WTC11 (cell line): ENCODE data around the gene KCNQ2. TPM values are rescaled to one million over a fixed set of nuclear protein-coding genes. Genes with fewer than 3 reads are reported as not detected.

Experiments used
- ATAC-seq: fragments of 200-7000 bp; cut with Tn5 transposase; 2 replicates; pipeline ENCODE4 v1.10.0; 2021; ENCODE audit warnings: mild to moderate bottlenecking, moderate library complexity
- CTCF ChIA-PET: fragments of 300-600 bp; sonication (Branson Sonifier 250); formaldehyde crosslinking; loops from one replicate; lab custom pipeline; 2021; ENCODE audit warnings: antibody characterized with exemption; lab: Charles Lee
- POLR2A ChIA-PET: fragments of 350-600 bp; sonication (Branson Sonifier 250); formaldehyde crosslinking; loops from one replicate; lab custom pipeline; 2021; ENCODE audit warnings: antibody characterized with exemption; lab: Charles Lee
- DNase-seq: peaks from one replicate; pipeline ENCODE4 v3.0.0; 2021; ENCODE audit warnings: low spot score
- H3K27ac Mint-ChIP-seq: 2 replicates; pipeline ENCODE4 v1.8.0; 2021; ENCODE audit warnings: mixed read lengths
- H3K27me3 Mint-ChIP-seq: 2 replicates; pipeline ENCODE4 v1.8.0; 2021; ENCODE audit warnings: low read depth, mild to moderate bottlenecking, moderate library complexity, mixed read lengths
- H3K36me3 Mint-ChIP-seq: 2 replicates; pipeline ENCODE4 v1.8.0; 2021; ENCODE audit warnings: mixed read lengths
- H3K4me1 Mint-ChIP-seq: 2 replicates; pipeline ENCODE4 v1.8.0; 2022; ENCODE audit warnings: mixed read lengths
- H3K4me3 Mint-ChIP-seq: 2 replicates; pipeline ENCODE4 v1.8.0; 2021; ENCODE audit warnings: mild to moderate bottlenecking, moderate library complexity, mixed read lengths
- H3K9me3 Mint-ChIP-seq: 2 replicates; pipeline ENCODE4 v1.8.0; 2021; ENCODE audit warnings: mixed read lengths
- IRF2 ChIP-seq: sonication (generic); formaldehyde crosslinking; IDR thresholded peaks from 2 replicates; pipeline ENCODE4 v1.8.0; 2022; ENCODE audit warnings: low read depth, missing genetic modification reagents, borderline replicate concordance
- PRRX2 ChIP-seq: fragments of 250-450 bp; sonication (Bioruptor Pico); IDR thresholded peaks from 2 replicates; pipeline ENCODE4 v1.8.0; 2021; ENCODE audit warnings: mild to moderate bottlenecking
- SMAD3 ChIP-seq: sonication (generic); formaldehyde crosslinking; IDR thresholded peaks from 2 replicates; pipeline ENCODE4 v1.8.0; 2022; ENCODE audit warnings: missing genetic modification reagents, mild to moderate bottlenecking, borderline replicate concordance
- ZNF317 ChIP-seq: sonication (generic); formaldehyde crosslinking; IDR thresholded peaks from 2 replicates; pipeline ENCODE4 v1.8.1; 2023; ENCODE audit warnings: low read depth, mild to moderate bottlenecking, moderate library complexity, missing genetic modification reagents, borderline replicate concordance
- ZNF396 ChIP-seq: fragments of 250-450 bp; sonication (Bioruptor Pico); IDR thresholded peaks from 2 replicates; pipeline ENCODE4 v1.8.0; 2021; ENCODE audit warnings: mild to moderate bottlenecking, moderate library complexity, borderline replicate concordance
- total RNA-seq: library from RNA; stranded (reverse); gene quantifications from 3 replicates; pipeline ENCODE4 v1.2.3, GENCODE V29; 2021
- TF ChIP-seq, protein P1 (sequence below): sonication (generic); formaldehyde crosslinking; IDR thresholded peaks from 2 replicates; pipeline ENCODE4 v1.8.0; 2023; ENCODE audit warnings: mild to moderate bottlenecking, missing genetic modification reagents
- TF ChIP-seq, protein P2 (sequence below): sonication (generic); formaldehyde crosslinking; IDR thresholded peaks from 2 replicates; pipeline ENCODE4 v1.8.1; 2023; ENCODE audit warnings: mild to moderate bottlenecking, missing genetic modification reagents, borderline replicate concordance
- TF ChIP-seq, protein P3 (sequence below): sonication (generic); formaldehyde crosslinking; IDR thresholded peaks from 2 replicates; pipeline ENCODE4 v1.8.1; 2023; ENCODE audit warnings: mild to moderate bottlenecking, missing genetic modification reagents
- TF ChIP-seq, protein P4 (sequence below): fragments of 250-450 bp; sonication (Bioruptor Pico); IDR thresholded peaks from 2 replicates; pipeline ENCODE4 v2.1.2; 2022; ENCODE audit warnings: mild to moderate bottlenecking, moderate library complexity
- TF ChIP-seq, protein P5 (sequence below): sonication (generic); formaldehyde crosslinking; IDR thresholded peaks from 2 replicates; pipeline ENCODE4 v1.8.1; 2022; ENCODE audit warnings: low read depth, missing genetic modification reagents, borderline replicate concordance

KCNQ2 gene
- total RNA-seq, 1 experiment from 2014 or later = 99.8 TPM

DNA sequence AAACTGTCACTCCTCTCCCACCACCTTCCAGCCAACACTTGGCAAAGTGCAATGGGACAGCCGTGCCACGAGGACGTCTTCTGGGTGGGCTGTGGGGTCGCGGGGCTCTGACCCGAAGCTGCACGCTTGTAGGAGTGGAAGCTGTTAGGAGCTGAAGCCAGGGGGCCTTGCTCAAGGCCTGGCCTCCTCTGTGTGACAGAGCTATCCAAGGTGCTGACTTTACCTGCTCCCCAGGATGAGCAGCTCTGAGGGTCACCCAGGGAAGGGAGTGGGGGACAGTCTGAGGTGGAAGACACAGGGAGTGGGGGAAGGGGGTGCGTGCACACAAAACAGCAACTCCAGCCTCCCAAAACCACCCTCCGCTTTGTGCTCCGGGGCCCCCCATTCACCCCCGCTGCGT lies 93.8 kb downstream of the KCNQ2 start (continued):
- TF ChIP-seq ZNF396 (CRISPR knock-in tag) (no peak), PRRX2 (CRISPR knock-in tag) (no peak), ZNF317 (CRISPR knock-in tag) (0 out of 2 replicates have a peak, but pooled peaks have one; percentile 25), SMAD3 (peak; percentile 56; the same call in 1 of the 2 replicates)
- TF ChIP-seq, protein P1, sequence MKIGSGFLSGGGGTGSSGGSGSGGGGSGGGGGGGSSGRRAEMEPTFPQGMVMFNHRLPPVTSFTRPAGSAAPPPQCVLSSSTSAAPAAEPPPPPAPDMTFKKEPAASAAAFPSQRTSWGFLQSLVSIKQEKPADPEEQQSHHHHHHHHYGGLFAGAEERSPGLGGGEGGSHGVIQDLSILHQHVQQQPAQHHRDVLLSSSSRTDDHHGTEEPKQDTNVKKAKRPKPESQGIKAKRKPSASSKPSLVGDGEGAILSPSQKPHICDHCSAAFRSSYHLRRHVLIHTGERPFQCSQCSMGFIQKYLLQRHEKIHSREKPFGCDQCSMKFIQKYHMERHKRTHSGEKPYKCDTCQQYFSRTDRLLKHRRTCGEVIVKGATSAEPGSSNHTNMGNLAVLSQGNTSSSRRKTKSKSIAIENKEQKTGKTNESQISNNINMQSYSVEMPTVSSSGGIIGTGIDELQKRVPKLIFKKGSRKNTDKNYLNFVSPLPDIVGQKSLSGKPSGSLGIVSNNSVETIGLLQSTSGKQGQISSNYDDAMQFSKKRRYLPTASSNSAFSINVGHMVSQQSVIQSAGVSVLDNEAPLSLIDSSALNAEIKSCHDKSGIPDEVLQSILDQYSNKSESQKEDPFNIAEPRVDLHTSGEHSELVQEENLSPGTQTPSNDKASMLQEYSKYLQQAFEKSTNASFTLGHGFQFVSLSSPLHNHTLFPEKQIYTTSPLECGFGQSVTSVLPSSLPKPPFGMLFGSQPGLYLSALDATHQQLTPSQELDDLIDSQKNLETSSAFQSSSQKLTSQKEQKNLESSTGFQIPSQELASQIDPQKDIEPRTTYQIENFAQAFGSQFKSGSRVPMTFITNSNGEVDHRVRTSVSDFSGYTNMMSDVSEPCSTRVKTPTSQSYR = no peak

DNA sequence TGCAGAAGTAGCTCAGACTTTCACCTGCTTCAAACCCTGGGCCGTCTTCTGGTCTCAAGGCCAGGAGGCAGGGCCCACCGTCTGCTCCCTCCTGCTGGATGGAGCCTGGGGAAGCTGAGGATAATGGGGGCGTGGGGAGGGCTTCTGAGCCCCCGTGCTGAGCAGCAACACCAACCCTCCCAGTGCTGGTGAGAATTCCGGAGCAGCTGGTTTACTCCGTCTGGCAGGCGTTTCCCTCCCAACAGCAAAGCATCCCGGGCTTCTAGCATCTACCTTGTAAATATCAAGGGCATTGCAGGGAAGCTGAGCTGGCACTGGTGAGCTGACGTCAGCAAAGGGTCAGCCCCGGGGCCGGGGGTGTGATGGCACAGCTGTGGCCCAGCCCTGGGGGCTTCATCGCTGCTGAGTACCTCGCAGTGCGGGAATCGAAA lies 94.5 kb downstream of the KCNQ2 start:
- H3K4me3 Mint-ChIP-seq = no peak overlapping the region
- ChIA-PET CTCF (interaction anchor here (0.6 to 3.4 kb wide), 39 partner anchors 8 to 584 kb away, joined by 3 to 98 read pairs (median 5); partner anchors contain the start of genes ARFGAP1, CHRNA4, COL20A1 and PPDPF), POLR2A (interaction anchor here (0.6 kb wide), 2 partner anchors 68 to 77 kb away, joined by 3 read pairs; no protein-coding TSS in a partner anchor)
- no peaks in the 10 kb centered on the region for H3K36me3 Mint-ChIP-seq
- no peaks in the 10 kb centered on the region for H3K9me3 Mint-ChIP-seq
- ATAC-seq (no peak), DNase-seq (no peak)
- peaks cover 13% of the 10 kb centered on the region for H3K4me1 Mint-ChIP-seq
- no peak overlapping the region for H3K27ac Mint-ChIP-seq
- TF ChIP-seq, protein P2, sequence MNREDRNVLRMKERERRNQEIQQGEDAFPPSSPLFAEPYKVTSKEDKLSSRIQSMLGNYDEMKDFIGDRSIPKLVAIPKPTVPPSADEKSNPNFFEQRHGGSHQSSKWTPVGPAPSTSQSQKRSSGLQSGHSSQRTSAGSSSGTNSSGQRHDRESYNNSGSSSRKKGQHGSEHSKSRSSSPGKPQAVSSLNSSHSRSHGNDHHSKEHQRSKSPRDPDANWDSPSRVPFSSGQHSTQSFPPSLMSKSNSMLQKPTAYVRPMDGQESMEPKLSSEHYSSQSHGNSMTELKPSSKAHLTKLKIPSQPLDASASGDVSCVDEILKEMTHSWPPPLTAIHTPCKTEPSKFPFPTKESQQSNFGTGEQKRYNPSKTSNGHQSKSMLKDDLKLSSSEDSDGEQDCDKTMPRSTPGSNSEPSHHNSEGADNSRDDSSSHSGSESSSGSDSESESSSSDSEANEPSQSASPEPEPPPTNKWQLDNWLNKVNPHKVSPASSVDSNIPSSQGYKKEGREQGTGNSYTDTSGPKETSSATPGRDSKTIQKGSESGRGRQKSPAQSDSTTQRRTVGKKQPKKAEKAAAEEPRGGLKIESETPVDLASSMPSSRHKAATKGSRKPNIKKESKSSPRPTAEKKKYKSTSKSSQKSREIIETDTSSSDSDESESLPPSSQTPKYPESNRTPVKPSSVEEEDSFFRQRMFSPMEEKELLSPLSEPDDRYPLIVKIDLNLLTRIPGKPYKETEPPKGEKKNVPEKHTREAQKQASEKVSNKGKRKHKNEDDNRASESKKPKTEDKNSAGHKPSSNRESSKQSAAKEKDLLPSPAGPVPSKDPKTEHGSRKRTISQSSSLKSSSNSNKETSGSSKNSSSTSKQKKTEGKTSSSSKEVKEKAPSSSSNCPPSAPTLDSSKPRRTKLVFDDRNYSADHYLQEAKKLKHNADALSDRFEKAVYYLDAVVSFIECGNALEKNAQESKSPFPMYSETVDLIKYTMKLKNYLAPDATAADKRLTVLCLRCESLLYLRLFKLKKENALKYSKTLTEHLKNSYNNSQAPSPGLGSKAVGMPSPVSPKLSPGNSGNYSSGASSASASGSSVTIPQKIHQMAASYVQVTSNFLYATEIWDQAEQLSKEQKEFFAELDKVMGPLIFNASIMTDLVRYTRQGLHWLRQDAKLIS (CRISPR knock-in tag) = no peak
- TF ChIP-seq, protein P3, sequence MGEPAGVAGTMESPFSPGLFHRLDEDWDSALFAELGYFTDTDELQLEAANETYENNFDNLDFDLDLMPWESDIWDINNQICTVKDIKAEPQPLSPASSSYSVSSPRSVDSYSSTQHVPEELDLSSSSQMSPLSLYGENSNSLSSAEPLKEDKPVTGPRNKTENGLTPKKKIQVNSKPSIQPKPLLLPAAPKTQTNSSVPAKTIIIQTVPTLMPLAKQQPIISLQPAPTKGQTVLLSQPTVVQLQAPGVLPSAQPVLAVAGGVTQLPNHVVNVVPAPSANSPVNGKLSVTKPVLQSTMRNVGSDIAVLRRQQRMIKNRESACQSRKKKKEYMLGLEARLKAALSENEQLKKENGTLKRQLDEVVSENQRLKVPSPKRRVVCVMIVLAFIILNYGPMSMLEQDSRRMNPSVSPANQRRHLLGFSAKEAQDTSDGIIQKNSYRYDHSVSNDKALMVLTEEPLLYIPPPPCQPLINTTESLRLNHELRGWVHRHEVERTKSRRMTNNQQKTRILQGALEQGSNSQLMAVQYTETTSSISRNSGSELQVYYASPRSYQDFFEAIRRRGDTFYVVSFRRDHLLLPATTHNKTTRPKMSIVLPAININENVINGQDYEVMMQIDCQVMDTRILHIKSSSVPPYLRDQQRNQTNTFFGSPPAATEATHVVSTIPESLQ (CRISPR knock-in tag) = no peak
- TF ChIP-seq, protein P4, sequence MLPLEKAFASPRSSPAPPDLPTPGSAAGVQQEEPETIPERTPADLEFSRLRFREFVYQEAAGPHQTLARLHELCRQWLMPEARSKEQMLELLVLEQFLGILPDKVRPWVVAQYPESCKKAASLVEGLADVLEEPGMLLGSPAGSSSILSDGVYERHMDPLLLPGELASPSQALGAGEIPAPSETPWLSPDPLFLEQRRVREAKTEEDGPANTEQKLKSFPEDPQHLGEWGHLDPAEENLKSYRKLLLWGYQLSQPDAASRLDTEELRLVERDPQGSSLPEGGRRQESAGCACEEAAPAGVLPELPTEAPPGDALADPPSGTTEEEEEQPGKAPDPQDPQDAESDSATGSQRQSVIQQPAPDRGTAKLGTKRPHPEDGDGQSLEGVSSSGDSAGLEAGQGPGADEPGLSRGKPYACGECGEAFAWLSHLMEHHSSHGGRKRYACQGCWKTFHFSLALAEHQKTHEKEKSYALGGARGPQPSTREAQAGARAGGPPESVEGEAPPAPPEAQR (CRISPR knock-in tag) = no peak
- TF ChIP-seq, protein P5, sequence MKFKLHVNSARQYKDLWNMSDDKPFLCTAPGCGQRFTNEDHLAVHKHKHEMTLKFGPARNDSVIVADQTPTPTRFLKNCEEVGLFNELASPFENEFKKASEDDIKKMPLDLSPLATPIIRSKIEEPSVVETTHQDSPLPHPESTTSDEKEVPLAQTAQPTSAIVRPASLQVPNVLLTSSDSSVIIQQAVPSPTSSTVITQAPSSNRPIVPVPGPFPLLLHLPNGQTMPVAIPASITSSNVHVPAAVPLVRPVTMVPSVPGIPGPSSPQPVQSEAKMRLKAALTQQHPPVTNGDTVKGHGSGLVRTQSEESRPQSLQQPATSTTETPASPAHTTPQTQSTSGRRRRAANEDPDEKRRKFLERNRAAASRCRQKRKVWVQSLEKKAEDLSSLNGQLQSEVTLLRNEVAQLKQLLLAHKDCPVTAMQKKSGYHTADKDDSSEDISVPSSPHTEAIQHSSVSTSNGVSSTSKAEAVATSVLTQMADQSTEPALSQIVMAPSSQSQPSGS (CRISPR knock-in tag) = no peak
- no peak for TF ChIP-seq IRF2 (CRISPR knock-in tag)
- H3K27me3 Mint-ChIP-seq = no peaks in the 10 kb centered on the region; the same call in 1 of the 2 replicates
